ENCODE results near the gene TOB1.

GRCh38 chr17:50816271-50816670 lies 49.9 kb downstream of the TOB1 start:
- TF ChIP-seq CTCF (conservative IDR thresholded peaks at IDR 0.05 in 1 of 2, IDR thresholded peaks at IDR 0.05 in 1 of 2; ENCODE audit: low read depth in 1 of 2, low read length in 2 of 2) (no peak), EZH2 (IDR thresholded peaks at IDR 0.05; ENCODE audit: low read length, missing control alignments) (no peak)

Data from fibroblast of lung (primary cell).